Measurements from ENCODE around the gene POLQ.

Gene POLQ

GRCh38 chr3:121490161-121490560, 55.6 kb downstream of the POLQ start:
- no peaks in the 10 kb centered on the region for H3K9me3 ChIP-seq (ENCODE audit: insufficient read depth, low read length)
- no peak overlapping the region for H3K9ac ChIP-seq (ENCODE audit: insufficient read length, low read depth)
- TF ChIP-seq SUZ12 (IDR thresholded peaks at IDR 0.05; ENCODE audit: extremely low read depth, insufficient read depth, insufficient read length) (no peak), YY1 (IDR thresholded peaks at IDR 0.05; ENCODE audit: insufficient read depth, insufficient read length) (no peak), ZNF274 (IDR thresholded peaks at IDR 0.05; ENCODE audit: low read depth, low read length) (no peak)
- H3K27me3 ChIP-seq (ENCODE audit: insufficient read depth, insufficient read length), result no peaks in the 10 kb centered on the region
- H3K4me1 ChIP-seq (ENCODE audit: insufficient read depth, insufficient read length), result no peaks in the 10 kb centered on the region
- no peak for DNase-seq (ENCODE audit: low read depth, low spot score)
- H3K36me3 ChIP-seq (ENCODE audit: insufficient read depth, insufficient read length, low read length), result peaks cover 58% of the 10 kb centered on the region
- no peak overlapping the region for H3K4me3 ChIP-seq (ENCODE audit: insufficient read length, low read depth)

- Histone ChIP-seq H3K27me3 (ENCODE audit: insufficient read depth, insufficient read length) (no peaks in the 10 kb centered on the region), H3K4me3 (ENCODE audit: insufficient read length, low read depth) (no peak overlapping the region), H3K9ac (ENCODE audit: insufficient read length, low read depth) (no peak overlapping the region), H3K9me3 (ENCODE audit: insufficient read depth, low read length) (no peaks in the 10 kb centered on the region), H3K36me3 (ENCODE audit: insufficient read depth, insufficient read length, low read length) (peaks cover 65% of the 10 kb centered on the region), H3K4me1 (ENCODE audit: insufficient read depth, insufficient read length) (no peaks in the 10 kb centered on the region)
- DNase-seq (ENCODE audit: low read depth, low spot score), result no peak
- TF ChIP-seq ZNF274 (IDR thresholded peaks at IDR 0.05; ENCODE audit: low read depth, low read length) (no peak), SUZ12 (IDR thresholded peaks at IDR 0.05; ENCODE audit: extremely low read depth, insufficient read depth, insufficient read length) (no peak), YY1 (IDR thresholded peaks at IDR 0.05; ENCODE audit: insufficient read depth, insufficient read length) (no peak)
Observed at GRCh38 chr3:121488628-121489027, 57.2 kb downstream of the POLQ start.

GRCh38 chr3:121483290-121483689, 62.5 kb downstream of the POLQ start:
- H3K9ac ChIP-seq (ENCODE audit: insufficient read length, low read depth), result no peak overlapping the region
- H3K36me3 ChIP-seq (ENCODE audit: insufficient read depth, insufficient read length, low read length), result peaks cover 56% of the 10 kb centered on the region
- H3K4me3 ChIP-seq (ENCODE audit: insufficient read length, low read depth), result no peak overlapping the region
- no peak for DNase-seq (ENCODE audit: low read depth, low spot score)
- no peaks in the 10 kb centered on the region for H3K4me1 ChIP-seq (ENCODE audit: insufficient read depth, insufficient read length)
- no peaks in the 10 kb centered on the region for H3K27me3 ChIP-seq (ENCODE audit: insufficient read depth, insufficient read length)
- no peaks in the 10 kb centered on the region for H3K9me3 ChIP-seq (ENCODE audit: insufficient read depth, low read length)
- TF ChIP-seq YY1 (IDR thresholded peaks at IDR 0.05; ENCODE audit: insufficient read depth, insufficient read length) (no peak), ZNF274 (IDR thresholded peaks at IDR 0.05; ENCODE audit: low read depth, low read length) (no peak), SUZ12 (IDR thresholded peaks at IDR 0.05; ENCODE audit: extremely low read depth, insufficient read depth, insufficient read length) (no peak)

- no peak overlapping the region for H3K9ac ChIP-seq (ENCODE audit: insufficient read length, low read depth)
- H3K4me1 ChIP-seq (ENCODE audit: insufficient read depth, insufficient read length), result no peaks in the 10 kb centered on the region
- TF ChIP-seq YY1 (IDR thresholded peaks at IDR 0.05; ENCODE audit: insufficient read depth, insufficient read length), result no peak
- TF ChIP-seq ZNF274 (IDR thresholded peaks at IDR 0.05; ENCODE audit: low read depth, low read length), result no peak
- TF ChIP-seq SUZ12 (IDR thresholded peaks at IDR 0.05; ENCODE audit: extremely low read depth, insufficient read depth, insufficient read length), result no peak
- H3K4me3 ChIP-seq (ENCODE audit: insufficient read length, low read depth), result no peak overlapping the region
- no peaks in the 10 kb centered on the region for H3K9me3 ChIP-seq (ENCODE audit: insufficient read depth, low read length)
- H3K27me3 ChIP-seq (ENCODE audit: insufficient read depth, insufficient read length), result no peaks in the 10 kb centered on the region
- peaks cover 53% of the 10 kb centered on the region for H3K36me3 ChIP-seq (ENCODE audit: insufficient read depth, insufficient read length, low read length)
- DNase-seq (ENCODE audit: low read depth, low spot score), result no peak
Observed at GRCh38 chr3:121482660-121483059, 63.1 kb downstream of the POLQ start.

GRCh38 chr3:121481106-121481880, 64.5 kb downstream of the POLQ start:
- peaks cover 59% of the 10 kb centered on the region for H3K36me3 ChIP-seq (ENCODE audit: insufficient read depth, insufficient read length, low read length)
- no peak overlapping the region for H3K9ac ChIP-seq (ENCODE audit: insufficient read length, low read depth)
- no peaks in the 10 kb centered on the region for H3K9me3 ChIP-seq (ENCODE audit: insufficient read depth, low read length)
- no peaks in the 10 kb centered on the region for H3K4me1 ChIP-seq (ENCODE audit: insufficient read depth, insufficient read length)
- no peak for DNase-seq (ENCODE audit: low read depth, low spot score)
- H3K27me3 ChIP-seq (ENCODE audit: insufficient read depth, insufficient read length), result no peaks in the 10 kb centered on the region
- no peak overlapping the region for H3K4me3 ChIP-seq (ENCODE audit: insufficient read length, low read depth)
- TF ChIP-seq YY1 (IDR thresholded peaks at IDR 0.05; ENCODE audit: insufficient read depth, insufficient read length), result no peak
- TF ChIP-seq SUZ12 (IDR thresholded peaks at IDR 0.05; ENCODE audit: extremely low read depth, insufficient read depth, insufficient read length), result no peak
- TF ChIP-seq ZNF274 (IDR thresholded peaks at IDR 0.05; ENCODE audit: low read depth, low read length), result no peak

GRCh38 chr3:121477589-121477988, 68.2 kb downstream of the POLQ start:
- TF ChIP-seq ZNF274 (IDR thresholded peaks at IDR 0.05; ENCODE audit: low read depth, low read length) (no peak), YY1 (IDR thresholded peaks at IDR 0.05; ENCODE audit: insufficient read depth, insufficient read length) (no peak), SUZ12 (IDR thresholded peaks at IDR 0.05; ENCODE audit: extremely low read depth, insufficient read depth, insufficient read length) (no peak)
- H3K9ac ChIP-seq (ENCODE audit: insufficient read length, low read depth), result no peak overlapping the region
- no peaks in the 10 kb centered on the region for H3K4me1 ChIP-seq (ENCODE audit: insufficient read depth, insufficient read length)
- no peaks in the 10 kb centered on the region for H3K9me3 ChIP-seq (ENCODE audit: insufficient read depth, low read length)
- H3K4me3 ChIP-seq (ENCODE audit: insufficient read length, low read depth), result no peak overlapping the region
- DNase-seq (ENCODE audit: low read depth, low spot score), result peak; percentile 15
- no peaks in the 10 kb centered on the region for H3K27me3 ChIP-seq (ENCODE audit: insufficient read depth, insufficient read length)
- peaks cover 69% of the 10 kb centered on the region for H3K36me3 ChIP-seq (ENCODE audit: insufficient read depth, insufficient read length, low read length)

- no peak overlapping the region for H3K9ac ChIP-seq (ENCODE audit: insufficient read length, low read depth)
- TF ChIP-seq ZNF274 (IDR thresholded peaks at IDR 0.05; ENCODE audit: low read depth, low read length) (no peak), SUZ12 (IDR thresholded peaks at IDR 0.05; ENCODE audit: extremely low read depth, insufficient read depth, insufficient read length) (no peak), YY1 (IDR thresholded peaks at IDR 0.05; ENCODE audit: insufficient read depth, insufficient read length) (no peak)
- H3K4me1 ChIP-seq (ENCODE audit: insufficient read depth, insufficient read length), result no peaks in the 10 kb centered on the region
- no peaks in the 10 kb centered on the region for H3K27me3 ChIP-seq (ENCODE audit: insufficient read depth, insufficient read length)
- H3K36me3 ChIP-seq (ENCODE audit: insufficient read depth, insufficient read length, low read length), result peaks cover 76% of the 10 kb centered on the region
- no peaks in the 10 kb centered on the region for H3K9me3 ChIP-seq (ENCODE audit: insufficient read depth, low read length)
- no peak for DNase-seq (ENCODE audit: low read depth, low spot score)
- H3K4me3 ChIP-seq (ENCODE audit: insufficient read length, low read depth), result no peak overlapping the region
Observed at GRCh38 chr3:121473001-121473400, 72.8 kb downstream of the POLQ start.
